HG03139 (cell line): ENCODE results near the gene RLN2.

Experiments
- ATAC-seq: cut with Tn5 transposase; IDR thresholded peaks from one replicate; pipeline ENCODE4 v1.9.1; 2021; ENCODE audit not compliant: unreplicated experiment

The RLN2 gene

DNA sequence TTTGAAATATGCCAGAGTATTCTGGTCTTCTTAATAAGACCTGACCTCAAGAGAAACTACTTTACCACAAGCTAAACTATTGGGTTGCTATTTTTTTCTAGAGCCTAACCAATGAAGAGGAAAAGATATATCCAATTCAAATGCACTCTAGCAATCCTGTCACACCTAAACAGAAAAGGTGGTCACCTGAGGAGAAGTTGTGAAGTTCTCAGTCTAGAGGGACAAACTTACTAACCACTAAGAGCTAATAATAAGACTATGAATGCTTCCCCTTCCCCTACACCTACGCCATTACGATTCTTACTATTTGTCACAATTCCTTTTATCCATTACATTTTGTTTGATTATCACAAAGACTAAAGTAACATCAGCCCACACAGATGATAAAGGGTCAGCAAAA lies 29.7 kb downstream of the RLN2 start:
- no peak for ATAC-seq

DNA sequence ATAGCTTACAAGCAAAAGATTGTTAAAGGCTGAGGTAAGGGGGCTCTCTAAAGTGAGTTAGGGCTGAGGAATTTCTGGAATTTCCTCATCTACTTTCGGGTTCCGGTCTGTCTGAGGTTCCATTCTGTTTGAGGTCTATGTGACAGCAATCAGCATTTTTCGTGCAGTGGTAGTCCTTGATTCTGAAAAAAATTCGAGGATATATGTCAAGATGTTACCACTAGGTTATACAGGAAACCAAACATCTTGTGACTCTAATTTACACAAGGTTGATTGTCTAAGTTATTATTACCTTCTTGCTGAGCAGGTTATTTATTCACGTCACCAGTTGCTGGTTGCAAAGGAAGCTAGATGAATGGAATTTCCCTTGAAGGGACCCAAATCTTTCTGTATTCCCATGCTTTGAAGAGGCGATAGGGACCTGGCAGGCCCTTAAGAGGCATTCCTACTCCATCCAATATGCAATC lies 35.2 kb downstream of the RLN2 start:
- no peak for ATAC-seq

DNA sequence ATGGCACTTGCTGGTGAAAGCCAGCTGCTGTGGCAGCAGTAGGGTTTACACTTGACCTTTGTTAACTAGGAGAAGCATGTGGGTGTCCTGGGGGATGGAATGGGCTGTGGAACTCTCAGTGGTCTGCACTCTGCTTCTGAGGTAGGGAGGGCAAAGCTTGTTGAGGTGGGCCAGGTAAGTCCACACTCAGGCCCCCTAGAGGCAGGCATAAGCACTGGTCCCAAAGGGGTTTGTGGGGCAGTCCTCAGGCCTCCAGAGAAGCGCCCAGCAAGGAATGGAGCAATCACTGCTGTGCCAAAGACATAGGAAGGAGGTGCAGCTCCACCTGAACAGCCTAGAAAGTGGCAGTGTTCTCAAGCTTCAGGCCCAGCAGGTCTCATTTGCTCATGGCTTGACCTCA lies 38.6 kb downstream of the RLN2 start:
- ATAC-seq = no peak

DNA sequence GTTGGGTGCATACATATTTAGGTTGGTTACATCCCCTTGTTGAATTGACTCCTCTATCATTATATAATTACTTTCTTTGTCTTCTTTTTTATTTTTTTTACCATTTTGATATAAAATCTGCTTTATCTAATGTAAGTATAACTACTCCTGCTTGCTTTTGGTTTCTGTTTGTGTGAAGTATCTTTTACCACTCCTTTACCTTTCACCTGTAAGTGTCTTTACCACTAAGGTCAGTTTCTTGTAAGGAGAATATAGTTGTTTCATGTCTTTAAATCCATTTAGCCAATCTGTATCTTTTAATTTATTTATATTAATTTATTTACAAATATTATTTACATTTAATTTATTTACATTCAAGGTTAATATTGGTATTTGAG lies 40.3 kb downstream of the RLN2 start:
- ATAC-seq = no peak

DNA sequence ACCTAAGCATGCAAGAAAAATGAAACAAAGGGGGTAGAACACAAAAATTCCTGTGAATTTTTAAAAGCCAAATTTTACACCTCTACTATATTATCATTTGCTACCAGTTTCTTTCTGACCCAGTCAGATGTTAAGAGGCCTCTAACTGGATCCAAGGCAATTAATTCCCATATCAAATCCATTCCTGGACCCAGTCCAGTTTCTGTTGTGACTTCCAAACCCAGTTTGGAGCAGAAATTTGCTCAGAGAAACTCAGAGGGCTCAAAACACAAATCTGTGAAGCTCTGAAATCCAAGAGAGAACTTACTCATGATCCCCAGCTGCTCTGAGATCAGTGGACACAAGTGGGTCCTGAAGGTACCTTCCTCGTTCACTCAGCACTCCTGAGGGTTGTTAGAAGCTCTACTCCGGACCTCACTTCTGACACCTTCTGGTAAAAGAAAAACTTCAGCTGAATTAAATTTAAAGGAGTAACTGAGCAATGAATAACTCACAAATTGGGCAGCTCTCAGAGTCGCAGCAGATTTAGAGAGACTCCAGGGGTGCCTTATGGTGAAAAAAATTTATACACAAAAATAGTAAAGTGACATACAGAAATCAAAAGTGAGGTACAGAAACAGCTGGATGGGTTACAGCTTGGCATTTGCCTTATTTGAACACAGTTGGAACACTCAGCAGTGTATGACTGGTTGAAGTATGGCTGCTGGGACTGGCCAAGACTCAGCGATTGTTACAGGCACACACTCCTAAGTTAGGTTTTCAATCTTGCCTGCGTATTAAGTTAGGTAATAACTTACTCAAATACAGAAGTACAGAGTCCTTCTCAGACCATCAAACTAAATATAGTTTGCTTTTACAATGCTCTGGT lies 40.9 kb downstream of the RLN2 start:
- ATAC-seq = no peak
